ENCODE measurements around the gene ALK.
"Not testable (repeated sequence)": the region's sequence is repeated elsewhere in the genome, so short reads cannot be mapped to it uniquely, and the experiment has no call there.

Gene ALK

DNA sequence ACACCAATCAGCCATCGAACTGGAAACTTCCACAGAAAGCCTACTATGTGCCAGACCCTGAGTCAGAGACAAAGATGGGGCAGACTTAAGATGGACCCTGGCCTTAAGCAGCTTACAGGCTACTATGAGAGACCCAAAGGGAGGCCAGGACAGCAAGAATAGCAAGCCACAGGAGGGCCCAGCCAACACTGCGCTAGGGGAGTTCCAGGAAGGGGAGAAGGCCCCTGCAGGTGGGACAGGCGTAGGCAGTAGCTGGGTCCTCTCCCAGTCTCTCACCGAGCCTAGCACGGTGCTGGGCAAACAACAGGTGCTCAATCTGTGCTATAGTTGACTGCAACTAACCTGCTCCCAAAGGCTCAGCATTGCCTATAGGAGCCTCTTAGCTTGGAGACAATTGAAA, 670.0 kb downstream of the ALK start:
- ChIA-PET POLR2A (no interaction called here), CTCF (interaction anchor here (0.9 to 2.8 kb wide), 2 partner anchors 10 to 12 kb away, joined by 3 to 8 read pairs; no protein-coding TSS in a partner anchor)
- DNase-seq (ENCODE audit: extremely low spot score): no peak
- no peak for TF ChIP-seq CTCF (IDR thresholded peaks at IDR 0.05; ENCODE audit: control extremely low read depth, extremely low read depth, low read depth, missing control alignments)

DNA sequence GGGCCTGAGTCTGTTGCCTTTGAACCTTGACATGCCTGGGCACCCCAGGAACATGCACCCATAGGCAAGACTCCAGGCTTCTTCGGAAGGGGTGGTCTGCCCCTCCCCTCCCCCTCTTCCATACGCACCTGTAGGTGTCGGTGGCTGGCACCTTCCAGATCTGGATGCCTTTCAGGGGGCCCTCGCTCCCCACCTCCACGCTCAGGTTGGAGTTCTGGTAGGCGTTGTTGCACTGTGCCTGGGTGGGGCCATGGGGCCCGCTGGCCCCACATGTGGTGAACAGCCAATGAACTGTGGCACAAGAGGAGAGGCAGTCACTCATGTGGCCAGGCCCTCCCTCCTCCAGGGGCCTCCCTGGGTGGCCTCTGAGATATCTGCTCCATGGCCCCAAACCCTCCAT, 670.4 kb downstream of the ALK start:
- DNase-seq (ENCODE audit: extremely low spot score): no peak
- POLR2A ChIA-PET: no interaction called here
- CTCF ChIA-PET: interaction anchor here (0.9 to 2.8 kb wide), 3 partner anchors 10 to 58 kb away, joined by 3 to 8 read pairs (median 5); no protein-coding TSS in a partner anchor
- TF ChIP-seq CTCF (IDR thresholded peaks at IDR 0.05; ENCODE audit: control extremely low read depth, extremely low read depth, low read depth, missing control alignments): no peak

- CTCF ChIA-PET: interaction anchor here (0.9 to 2.8 kb wide), 6 partner anchors 8 to 60 kb away, joined by 3 to 8 read pairs (median 5); no protein-coding TSS in a partner anchor
- DNase-seq (ENCODE audit: extremely low spot score): no peak
- POLR2A ChIA-PET: no interaction called here
- TF ChIP-seq CTCF (IDR thresholded peaks at IDR 0.05; ENCODE audit: control extremely low read depth, extremely low read depth, low read depth, missing control alignments): no peak
These were observed 671.6 kb downstream of the ALK start for GRCh38 chr2:29249666-29250253.

GRCh38 chr2:29247336-29247914, 674.0 kb downstream of the ALK start:
- POLR2A ChIA-PET: no interaction called here
- no peak for TF ChIP-seq CTCF (IDR thresholded peaks at IDR 0.05; ENCODE audit: control extremely low read depth, extremely low read depth, low read depth, missing control alignments)
- no peak for DNase-seq (ENCODE audit: extremely low spot score)
- CTCF ChIA-PET: no interaction called here

DNA sequence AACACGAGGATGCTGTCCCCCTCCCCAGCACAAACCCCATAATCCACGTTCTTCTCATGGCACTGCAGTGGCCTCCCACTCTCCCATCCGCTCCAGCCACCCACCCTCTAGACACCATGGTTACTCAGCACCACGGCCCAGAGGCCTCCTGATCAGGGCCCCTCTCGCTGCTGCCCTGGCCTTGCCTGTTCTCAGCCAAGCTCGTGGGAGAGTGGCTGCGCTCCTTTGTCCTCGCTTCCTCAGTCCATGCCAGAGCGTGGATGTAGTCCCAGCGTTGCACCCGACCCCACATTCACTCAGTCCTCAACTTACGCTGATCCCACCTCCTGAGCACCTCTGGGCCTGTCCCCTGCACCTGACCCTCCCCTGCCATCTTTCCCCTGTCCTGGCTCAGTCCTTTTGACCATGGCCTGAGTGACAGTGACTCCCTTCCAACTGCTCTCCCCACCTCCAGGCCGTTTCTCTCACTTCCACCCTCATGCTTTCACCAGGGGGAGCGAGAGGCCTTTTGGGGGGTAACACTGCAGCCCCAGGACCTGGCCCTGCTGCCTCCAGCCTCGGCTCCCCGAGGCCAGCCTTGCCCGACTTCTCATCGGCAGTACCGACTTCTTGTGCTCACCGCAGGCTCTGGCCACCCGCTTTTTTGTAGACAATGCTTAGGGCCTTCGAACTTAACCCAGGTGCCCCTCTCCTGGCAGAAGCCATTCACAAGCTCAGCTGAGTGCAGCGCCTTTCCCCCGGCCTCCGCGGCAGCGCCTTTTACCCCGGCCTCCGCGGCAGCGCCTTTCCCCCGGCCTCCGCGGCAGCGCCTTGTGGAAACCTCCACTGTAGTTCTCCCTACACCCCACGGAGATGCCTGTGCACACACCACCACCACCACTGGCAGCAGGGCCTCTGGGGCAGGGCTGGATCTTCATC, 674.7 kb downstream of the ALK start:
- ChIA-PET POLR2A (no interaction called here), CTCF (no interaction called here)
- no peak for DNase-seq (ENCODE audit: extremely low spot score)
- no peak for TF ChIP-seq CTCF (IDR thresholded peaks at IDR 0.05; ENCODE audit: control extremely low read depth, extremely low read depth, low read depth, missing control alignments)

DNA sequence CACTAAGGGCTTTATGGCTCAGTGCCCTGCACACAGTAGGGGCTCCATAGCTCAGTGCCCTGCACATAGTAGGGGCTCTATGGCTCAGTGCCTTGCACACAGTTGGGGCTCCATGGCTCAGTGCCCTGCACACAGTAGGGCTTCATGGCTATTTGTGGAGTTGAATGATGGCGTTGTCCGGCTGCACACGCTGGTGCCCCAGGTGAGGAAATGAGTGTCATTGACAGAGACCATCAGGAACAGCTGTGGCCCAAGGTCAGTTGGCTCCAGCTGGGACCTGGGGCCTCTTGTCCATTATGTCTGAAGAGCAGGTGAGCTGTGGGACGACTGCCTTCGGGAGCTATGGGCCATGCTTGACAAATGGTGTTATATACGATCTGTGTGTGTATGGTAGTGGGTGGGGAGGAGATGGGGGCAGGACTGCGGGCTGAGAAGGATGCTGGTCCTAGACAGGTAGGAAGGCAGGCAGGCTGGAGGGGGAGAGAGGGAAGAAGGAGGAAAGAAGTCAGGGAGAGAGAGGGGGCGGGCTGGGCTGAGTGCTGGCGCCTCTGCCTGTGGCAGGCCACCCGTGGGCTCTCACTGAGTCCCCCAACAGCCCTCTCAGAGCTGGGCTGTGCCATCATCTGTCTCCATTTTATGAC, 675.5 kb downstream of the ALK start:
- no peak for DNase-seq (ENCODE audit: extremely low spot score)
- ChIA-PET POLR2A (no interaction called here), CTCF (no interaction called here)

DNA sequence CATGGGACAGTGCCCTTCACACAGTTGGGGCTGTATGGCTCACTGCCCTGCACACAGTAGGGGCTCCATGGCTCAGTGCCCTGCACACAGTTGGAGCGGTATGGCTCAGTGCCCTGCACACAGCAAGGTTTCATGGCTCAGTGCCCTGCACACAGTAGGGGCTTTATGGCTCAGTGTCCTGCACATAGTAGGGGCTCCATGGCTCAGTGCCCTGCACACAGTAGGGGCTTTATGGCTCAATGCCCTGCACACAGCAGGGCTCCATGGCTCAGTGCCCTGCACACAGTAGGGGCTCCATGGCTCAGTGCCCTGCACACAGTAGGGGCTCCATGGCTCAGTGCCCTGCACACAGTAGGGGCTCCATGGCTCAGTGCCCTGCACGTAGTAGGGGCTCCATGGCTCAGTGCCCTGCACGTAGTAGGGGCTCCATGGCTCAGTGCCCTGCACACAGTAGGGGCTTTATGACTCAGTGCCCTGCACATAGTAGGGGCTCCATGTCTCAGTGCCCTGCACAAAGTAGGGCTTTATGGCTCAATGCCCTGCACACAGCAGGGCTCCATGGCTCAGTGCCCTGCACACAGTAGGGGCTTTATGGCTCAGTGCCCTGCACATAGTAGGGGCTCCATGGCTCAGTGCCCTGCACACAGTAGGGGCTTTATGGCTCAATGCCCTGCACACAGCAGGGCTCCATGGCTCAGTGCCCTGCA, 676.2 kb downstream of the ALK start:
- POLR2A ChIA-PET; DNase-seq (ENCODE audit: extremely low spot score); CTCF ChIA-PET: not testable (repeated sequence)

More for the DNA sequence above, 675.5 kb downstream of the ALK start:
- TF ChIP-seq CTCF (IDR thresholded peaks at IDR 0.05; ENCODE audit: control extremely low read depth, extremely low read depth, low read depth, missing control alignments): no peak

Measured in GM10248 (cell line).